Heart left ventricle (tissue), 13 donors: ENCODE measurements around the gene RNLS.

Source experiments
- POLR2A ChIP-seq, 2 donors: fragments of 450-650 bp; IDR thresholded peaks; one replicate each; pipeline ENCODE4 v1.6.1; 2017; ENCODE audit warnings: antibody characterized with exemption in 2 of 2, mild to moderate bottlenecking in 2 of 2, moderate library complexity in 2 of 2
- TF ChIP-seq, protein P1 (sequence below), 12 donors: fragments of 200-600 bp; sonication (generic) in 4 of 12; IDR thresholded peaks; one replicate each; pipeline versions ENCODE4 v1.5.0 to v1.8.0; 2018 to 2022; ENCODE audit warnings: antibody characterized with exemption in 12 of 12, mild to moderate bottlenecking in 5 of 12
- donor health status: ischemic (EF 13 %, LVEDD 7.1; RV severe dilation, severe dysfunction).
- donor health status: DM: no; HTN: yes; CAD: no.
- donor health status: DM: no; HTN: no; CAD: no.
- donor health status: ischemic (EF 25% LVEDD 6.9; RV normal size, moderate dysfunction).
- donor health status: ischemic (EF 25% LVEDD 5.7; RV mildly dilated, moderate dysfunction).
- donor health status: ischemic (EF 35%, LVEDD 5.7; RV mildly dilated, moderate dysfunction).
- donor health status: nonischemic (EF 11% LVEDD 7.7; RV severe dilation, severe dysfunction).
- donor health status: DM: yes; HTN: yes; CAD: no.
- donor health status: PGD.
- donor health status: ischemic (EF 29% LVEDD 5.4; RV normal size, mild dysfunction).
- donor health status: nonischemic (EF 23%, LVEDD 6.1; RV moderate dilation, normal function).

DNA sequence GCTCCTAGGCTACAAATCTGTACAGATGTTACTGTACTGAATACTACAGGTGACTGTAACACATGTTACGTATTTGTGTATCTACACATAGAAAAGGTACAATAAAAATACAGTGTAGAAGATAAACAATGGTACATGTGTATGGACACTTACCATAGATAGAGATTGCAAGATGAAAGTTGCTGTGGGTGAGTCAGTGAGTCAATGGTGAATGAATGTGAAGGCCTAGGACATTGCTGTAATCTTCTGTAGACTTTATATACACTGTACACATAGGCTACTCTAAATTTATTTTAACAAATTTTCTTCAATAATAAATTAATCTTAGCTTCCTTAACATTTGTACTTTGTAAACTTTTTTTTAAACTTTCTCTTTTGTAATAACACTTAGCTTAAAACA is 205.6 kb downstream of the RNLS start:
- no peak for TF ChIP-seq POLR2A (IDR thresholded peaks at IDR 0.05)
- TF ChIP-seq, protein P1, sequence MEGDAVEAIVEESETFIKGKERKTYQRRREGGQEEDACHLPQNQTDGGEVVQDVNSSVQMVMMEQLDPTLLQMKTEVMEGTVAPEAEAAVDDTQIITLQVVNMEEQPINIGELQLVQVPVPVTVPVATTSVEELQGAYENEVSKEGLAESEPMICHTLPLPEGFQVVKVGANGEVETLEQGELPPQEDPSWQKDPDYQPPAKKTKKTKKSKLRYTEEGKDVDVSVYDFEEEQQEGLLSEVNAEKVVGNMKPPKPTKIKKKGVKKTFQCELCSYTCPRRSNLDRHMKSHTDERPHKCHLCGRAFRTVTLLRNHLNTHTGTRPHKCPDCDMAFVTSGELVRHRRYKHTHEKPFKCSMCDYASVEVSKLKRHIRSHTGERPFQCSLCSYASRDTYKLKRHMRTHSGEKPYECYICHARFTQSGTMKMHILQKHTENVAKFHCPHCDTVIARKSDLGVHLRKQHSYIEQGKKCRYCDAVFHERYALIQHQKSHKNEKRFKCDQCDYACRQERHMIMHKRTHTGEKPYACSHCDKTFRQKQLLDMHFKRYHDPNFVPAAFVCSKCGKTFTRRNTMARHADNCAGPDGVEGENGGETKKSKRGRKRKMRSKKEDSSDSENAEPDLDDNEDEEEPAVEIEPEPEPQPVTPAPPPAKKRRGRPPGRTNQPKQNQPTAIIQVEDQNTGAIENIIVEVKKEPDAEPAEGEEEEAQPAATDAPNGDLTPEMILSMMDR (IDR thresholded peaks at IDR 0.05): no peak
